Astrocyte of the cerebellum (primary cell): ENCODE results near the gene CNNM4.

Source experiments
- DNase-seq: peaks from one replicate; pipeline ENCODE4 v3.0.0-alpha.2; 2011; ENCODE audit warnings: low read depth
- H3K4me3 ChIP-seq: 2 replicates; pipeline ENCODE4 v1.5.1; 2011; ENCODE audit warnings: mild to moderate bottlenecking, low read depth, low read length, moderate library complexity
- CTCF ChIP-seq: IDR thresholded peaks from 2 replicates; pipeline ENCODE4 v1.5.1; 2012; ENCODE audit warnings: low read length, low read depth, moderate library complexity, mild to moderate bottlenecking; ENCODE audit errors: missing control alignments
- in situ Hi-C: cut with HindIII; loops from 2 replicates; pipeline ENCODE4 v1.10.0; 2017; ENCODE audit warnings: low sequenced_read_pairs

The CNNM4 gene

GRCh38 chr2:96760036-96760985 is at the start of gene CNNM4:
TSS of gene CNNM4 (plus strand) at chr2:96760902. CDS start at chr2:96761000, 98 bp downstream.
- H3K4me3 ChIP-seq: peak within 1 kb of the TSS; percentile 55
- in situ Hi-C loops: no loop called here
- TF ChIP-seq CTCF: no peak
- peak; percentile 68 for DNase-seq

GRCh38 chr2:96710985-96711384 is 49.7 kb upstream of the CNNM4 start:
- in situ Hi-C loops: no loop called here
- H3K4me3 ChIP-seq: no peak overlapping the region
- DNase-seq: no peak
- no peak for TF ChIP-seq CTCF

GRCh38 chr2:96715658-96716057 is 45.0 kb upstream of the CNNM4 start:
- TF ChIP-seq CTCF: no peak
- no peak overlapping the region for H3K4me3 ChIP-seq
- no peak for DNase-seq
- in situ Hi-C loops: no loop called here

GRCh38 chr2:96716388-96716787 is 44.3 kb upstream of the CNNM4 start:
- no peak for DNase-seq
- TF ChIP-seq CTCF: no peak
- in situ Hi-C loops: no loop called here
- no peak overlapping the region for H3K4me3 ChIP-seq

GRCh38 chr2:96726131-96726530 is 34.6 kb upstream of the CNNM4 start:
- no peak overlapping the region for H3K4me3 ChIP-seq
- TF ChIP-seq CTCF: no peak
- no peak for DNase-seq
- in situ Hi-C loops: no loop called here

- in situ Hi-C loops: no loop called here
- no peak overlapping the region for H3K4me3 ChIP-seq
- no peak for DNase-seq
- TF ChIP-seq CTCF: no peak
Measured at GRCh38 chr2:96727431-96727830, 33.3 kb upstream of the CNNM4 start.
